GM19099 (cell line): Measurements from ENCODE around the gene TMEM178B.

Experiments
- POLR2A ChIP-seq: IDR thresholded peaks from 3 replicates; pipeline ENCODE4 v1.6.1; 2011; ENCODE audit warnings: low read depth; ENCODE audit not compliant: insufficient read length; ENCODE audit errors: extremely low read depth

The TMEM178B gene

GRCh38 chr7:141439776-141440175, 365.9 kb downstream of the TMEM178B start:
- no peak for TF ChIP-seq POLR2A

GRCh38 chr7:141441837-141442627, 368.2 kb downstream of the TMEM178B start:
- TF ChIP-seq POLR2A = no peak

- TF ChIP-seq POLR2A = no peak
Observed at GRCh38 chr7:141442781-141443180, 368.9 kb downstream of the TMEM178B start.

- no peak for TF ChIP-seq POLR2A
Observed at GRCh38 chr7:141444961-141445360, 371.1 kb downstream of the TMEM178B start.

DNA sequence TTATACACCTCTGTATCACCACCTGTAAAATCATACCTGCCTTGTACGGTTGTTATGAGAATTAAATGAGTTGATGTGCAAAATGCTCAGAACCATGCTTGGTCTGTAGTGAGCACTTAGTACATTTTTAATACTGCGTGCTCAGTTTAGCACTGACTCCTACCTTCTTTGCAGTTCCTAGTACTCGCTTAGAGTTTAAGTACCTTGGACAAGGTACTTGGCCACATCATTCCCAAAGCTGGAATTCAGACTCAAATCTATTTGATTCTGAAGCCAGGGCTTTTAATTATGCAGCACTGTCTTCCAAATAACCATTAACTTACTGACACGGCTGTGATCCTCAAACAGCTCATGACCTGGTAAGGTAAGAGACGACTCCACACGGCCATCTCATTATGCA, 377.4 kb downstream of the TMEM178B start:
- TF ChIP-seq POLR2A = no peak

DNA sequence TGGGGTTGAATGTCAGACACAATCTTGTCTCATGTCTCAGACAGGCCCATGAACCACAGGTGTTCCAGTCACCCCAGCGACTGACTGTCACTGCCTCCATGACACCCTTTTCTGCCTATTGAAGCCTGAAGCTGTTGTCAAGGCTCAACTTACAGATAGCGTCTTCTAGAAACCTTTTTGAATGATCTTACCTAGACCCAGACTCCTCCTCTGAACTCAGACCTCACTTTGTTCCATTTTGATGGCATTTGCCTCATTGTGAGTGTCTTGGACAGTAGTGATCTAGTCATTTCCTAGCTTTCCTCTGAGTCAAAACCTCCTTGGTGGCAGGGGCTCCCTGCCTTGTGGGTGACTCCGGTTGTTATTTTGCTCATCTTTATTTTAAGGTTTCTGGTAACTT, 379.0 kb downstream of the TMEM178B start:
- TF ChIP-seq POLR2A = no peak

- TF ChIP-seq POLR2A = no peak
Observed at GRCh38 chr7:141454338-141454737, 380.5 kb downstream of the TMEM178B start.

DNA sequence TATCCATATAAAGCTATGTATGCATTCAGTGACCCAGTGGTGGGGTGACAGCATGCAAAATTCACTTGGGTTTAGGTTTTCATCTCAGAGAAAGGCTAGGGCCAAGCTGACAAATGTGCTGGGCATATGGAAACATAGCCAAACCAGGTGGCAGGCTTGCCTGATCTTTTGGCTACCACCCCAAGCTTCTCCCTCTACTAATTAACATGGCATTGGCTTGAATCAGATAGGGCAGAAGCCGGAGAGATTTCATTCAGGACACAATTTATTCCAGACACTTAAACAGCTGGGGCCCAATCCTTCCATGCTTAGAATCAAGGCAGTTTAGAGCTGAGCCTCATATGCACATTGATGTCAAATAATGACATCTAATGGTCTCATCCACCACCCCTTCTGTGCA, 381.9 kb downstream of the TMEM178B start:
- TF ChIP-seq POLR2A = no peak

GRCh38 chr7:141456298-141456697, 382.4 kb downstream of the TMEM178B start:
- TF ChIP-seq POLR2A = no peak

- TF ChIP-seq POLR2A = no peak
Observed at GRCh38 chr7:141456711-141457110, 382.8 kb downstream of the TMEM178B start.

GRCh38 chr7:141460781-141461715, 387.2 kb downstream of the TMEM178B start:
- TF ChIP-seq POLR2A = no peak

- TF ChIP-seq POLR2A = no peak
Observed at GRCh38 chr7:141461924-141462323, 388.1 kb downstream of the TMEM178B start.

DNA sequence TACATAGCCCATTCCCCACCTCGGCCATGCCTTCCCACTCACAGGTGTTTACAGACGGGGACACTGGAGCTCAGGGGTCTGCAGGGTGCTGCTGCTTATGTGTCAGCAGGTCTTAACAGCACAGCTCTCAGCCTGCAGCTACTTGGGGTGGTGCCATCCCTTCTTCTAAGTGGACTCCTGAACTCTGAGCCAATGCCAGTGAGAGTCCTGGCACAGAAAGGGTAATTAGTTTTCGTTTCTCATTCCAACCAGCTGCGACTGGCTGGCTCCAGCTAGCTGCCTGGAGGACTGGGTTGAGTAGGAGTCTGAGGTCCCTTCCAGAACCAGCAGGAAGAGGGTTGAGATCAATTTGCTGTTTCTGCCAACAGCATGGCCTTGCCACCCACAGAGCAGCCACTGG, 389.1 kb downstream of the TMEM178B start:
- no peak for TF ChIP-seq POLR2A

GRCh38 chr7:141463986-141464385, 390.1 kb downstream of the TMEM178B start:
- no peak for TF ChIP-seq POLR2A

GRCh38 chr7:141464551-141464950, 390.7 kb downstream of the TMEM178B start:
- TF ChIP-seq POLR2A = no peak
